GM23248 (cell line): Measurements from ENCODE around the gene FPR2. TPM values are rescaled to one million over a fixed set of nuclear protein-coding genes. Genes with fewer than 3 reads are reported as not detected.
"Not testable (repeated sequence)": the region's sequence is repeated elsewhere in the genome, so short reads cannot be mapped to it uniquely, and the experiment has no call there.

ENCODE experiments used
- DNase-seq: peaks from one replicate; pipeline ENCODE4 v3.0.0-alpha.2; 2015
- H2AFZ ChIP-seq: fragments of 200-600 bp; sonication (generic); 2 replicates; pipeline ENCODE4 v1.6.1; 2016; ENCODE audit warnings: antibody characterized with exemption
- H3F3A ChIP-seq: fragments of 200-600 bp; sonication (generic); 2 replicates; pipeline ENCODE4 v1.6.1; 2016; ENCODE audit warnings: mild to moderate bottlenecking, antibody characterized with exemption, mixed run types; ENCODE audit not compliant: insufficient read depth
- H3K27ac ChIP-seq: fragments of 200-600 bp; sonication (generic); 2 replicates; pipeline ENCODE4 v1.5.1; 2016; ENCODE audit warnings: mild to moderate bottlenecking
- H3K27me3 ChIP-seq: fragments of 200-600 bp; sonication (generic); replicated peaks from 2 replicates; pipeline ENCODE4 v1.6.1; 2016; ENCODE audit warnings: mild to moderate bottlenecking; ENCODE audit not compliant: insufficient read depth
- H3K36me3 ChIP-seq: fragments of 200-600 bp; sonication (generic); 2 replicates; pipeline ENCODE4 v1.6.1; 2016; ENCODE audit warnings: low read depth, mild to moderate bottlenecking
- H3K4me1 ChIP-seq: fragments of 200-600 bp; sonication (generic); 2 replicates; pipeline ENCODE4 v1.6.1; 2016; ENCODE audit warnings: mild to moderate bottlenecking; ENCODE audit not compliant: insufficient read depth
- H3K4me2 ChIP-seq: fragments of 200-600 bp; sonication (generic); one replicate; pipeline ENCODE4 v1.6.1; 2016; ENCODE audit warnings: mild to moderate bottlenecking; ENCODE audit not compliant: unreplicated experiment
- H3K4me3 ChIP-seq: fragments of 200-600 bp; sonication (generic); 2 replicates; pipeline ENCODE4 v1.5.1; 2016; ENCODE audit warnings: mild to moderate bottlenecking
- H3K79me2 ChIP-seq: fragments of 200-600 bp; sonication (generic); 2 replicates; pipeline ENCODE4 v1.6.1; 2016; ENCODE audit warnings: mild to moderate bottlenecking; ENCODE audit not compliant: insufficient read depth
- H3K9ac ChIP-seq: fragments of 200-600 bp; sonication (generic); 2 replicates; pipeline ENCODE4 v1.6.1; 2016; ENCODE audit warnings: mild to moderate bottlenecking
- H3K9me2 ChIP-seq: fragments of 200-600 bp; sonication (generic); 2 replicates; pipeline ENCODE4 v1.6.1; 2016; ENCODE audit warnings: mixed run types, mild to moderate bottlenecking, moderate library complexity; ENCODE audit not compliant: insufficient read depth
- H3K9me3 ChIP-seq: fragments of 200-600 bp; sonication (generic); one replicate; pipeline ENCODE4 v1.6.1; 2017; ENCODE audit warnings: low read depth
- H4K20me1 ChIP-seq: fragments of 200-600 bp; sonication (generic); 2 replicates; pipeline ENCODE4 v1.6.0; 2016; ENCODE audit not compliant: insufficient read depth
- EZH2 ChIP-seq: fragments of 200-600 bp; sonication (generic); IDR thresholded peaks from 2 replicates; pipeline ENCODE4 v1.6.1; 2018; ENCODE audit warnings: antibody characterized with exemption, mild to moderate bottlenecking; ENCODE audit not compliant: insufficient read depth, poor library complexity, severe bottlenecking
- EZH2phosphoT487 ChIP-seq: fragments of 200-600 bp; sonication (generic); IDR thresholded peaks from 2 replicates; pipeline ENCODE4 v1.6.1; 2018; ENCODE audit warnings: antibody characterized with exemption, moderate library complexity, mild to moderate bottlenecking, low read depth; ENCODE audit not compliant: insufficient read depth
- WGBS, 2 experiments: methylation state at CpG; one replicate each; pipeline ENCODE4 v1.1.6; 2015 to 2017; ENCODE audit warnings: low lambda C conversion rate in 2 of 2, low coverage in 1 of 2; ENCODE audit errors: missing lambda C conversion rate in 2 of 2; 5-methylcytosine and 5-hydroxymethylcytosine counted together
- in situ Hi-C: fragments of 300-500 bp; cut with MboI; formaldehyde crosslinking; loops from 2 replicates; pipeline ENCODE4 v1.15.0; 2020
- polyA plus RNA-seq: library from polyadenylated mRNA; unstranded; fragments of >200 nt; fragmentation: Nextera tagmentation; extraction: Ambion mirVana; gene quantifications from 2 replicates; pipeline ENCODE4 v1.2.1, GENCODE V29; 2016
- total RNA-seq: library from RNA; depleted of rRNA; stranded (reverse); fragments of >200 nt; shearing (Covaris generic); gene quantifications from 2 replicates; pipeline ENCODE4 v1.2.3, GENCODE V29; 2014

FPR2 gene
- total and polyA plus RNA-seq, 2 experiments from 2014 or later = not detected

DNA sequence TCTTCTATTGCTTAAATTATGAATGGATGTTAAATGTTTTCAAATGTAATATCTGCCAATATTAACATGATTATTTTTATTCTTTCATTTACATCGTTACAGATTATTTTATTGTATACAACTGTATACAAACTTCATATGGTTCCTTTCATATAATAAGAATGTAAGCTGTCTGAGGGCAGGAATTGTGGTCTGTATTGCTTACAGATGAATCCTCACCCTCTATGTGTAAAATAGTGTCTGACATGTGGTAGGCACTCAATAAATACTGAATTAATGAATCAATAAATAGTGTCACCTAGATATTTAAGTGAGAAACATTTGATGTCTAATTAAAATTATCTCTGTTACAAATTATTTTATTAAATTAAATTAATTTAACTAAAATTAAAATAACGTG lies 41.8 kb downstream of the FPR2 start:
- H3K36me3 ChIP-seq = no peaks in the 10 kb centered on the region
- no peaks in the 10 kb centered on the region for H3K27me3 ChIP-seq
- H3K4me2 ChIP-seq = no peak overlapping the region
- H3K4me3 ChIP-seq = no peak overlapping the region
- H3K4me1 ChIP-seq = peaks cover 19% of the 10 kb centered on the region
- no peaks in the 10 kb centered on the region for H4K20me1 ChIP-seq
- H3K9me2 ChIP-seq = no peaks in the 10 kb centered on the region
- in situ Hi-C loops = no loop called here
- DNase-seq = no peak
- TF ChIP-seq EZH2 (no peak), EZH2phosphoT487 (no peak)
- H3K79me2 ChIP-seq = no peaks in the 10 kb centered on the region
- H3K9ac ChIP-seq = no peak overlapping the region
- H3K9me3 ChIP-seq = no peaks in the 10 kb centered on the region
- no peaks in the 10 kb centered on the region for H3F3A ChIP-seq
- no peak overlapping the region for H2AFZ ChIP-seq
- WGBS, 2 experiments = 47 to 54% methylated on average over 2 of the region's 2 CpGs
- no peak overlapping the region for H3K27ac ChIP-seq

DNA sequence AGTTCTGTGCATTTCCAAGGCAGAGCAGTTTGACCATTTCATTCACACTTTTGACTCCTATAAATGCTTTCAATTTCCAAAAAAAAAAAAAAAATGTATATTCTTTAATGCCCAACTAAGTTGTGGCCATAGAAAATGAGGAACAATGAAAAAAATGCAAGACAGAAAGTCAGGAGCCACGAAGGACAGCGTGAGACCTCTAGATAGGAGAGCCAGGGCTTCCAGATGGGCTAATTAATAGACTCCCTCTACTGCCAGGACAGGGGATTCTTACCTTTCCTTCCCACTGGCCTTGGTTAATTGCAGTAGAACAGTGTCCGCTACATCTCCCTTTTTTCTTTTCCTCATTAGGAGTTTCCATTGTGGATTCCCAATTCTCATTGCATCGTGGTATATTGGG lies 42.5 kb downstream of the FPR2 start:
- no peak overlapping the region for H3K4me2 ChIP-seq
- H3F3A ChIP-seq = peaks cover 5% of the 10 kb centered on the region; the same call in 1 of the 2 replicates
- H3K9ac ChIP-seq = no peak overlapping the region
- H2AFZ ChIP-seq = no peak overlapping the region
- H3K9me3 ChIP-seq = no peaks in the 10 kb centered on the region
- H3K27ac ChIP-seq = no peak overlapping the region
- no peaks in the 10 kb centered on the region for H3K9me2 ChIP-seq
- WGBS, 2 experiments = 73 to 75% methylated on average over 4 of the region's 4 CpGs
- in situ Hi-C loops = no loop called here
- no peaks in the 10 kb centered on the region for H3K27me3 ChIP-seq
- no peaks in the 10 kb centered on the region for H3K36me3 ChIP-seq
- DNase-seq = no peak
- H3K4me3 ChIP-seq = no peak overlapping the region
- no peaks in the 10 kb centered on the region for H3K79me2 ChIP-seq
- TF ChIP-seq EZH2phosphoT487 = no peak
- no peak for TF ChIP-seq EZH2
- no peaks in the 10 kb centered on the region for H4K20me1 ChIP-seq
- H3K4me1 ChIP-seq = peaks cover 25% of the 10 kb centered on the region

DNA sequence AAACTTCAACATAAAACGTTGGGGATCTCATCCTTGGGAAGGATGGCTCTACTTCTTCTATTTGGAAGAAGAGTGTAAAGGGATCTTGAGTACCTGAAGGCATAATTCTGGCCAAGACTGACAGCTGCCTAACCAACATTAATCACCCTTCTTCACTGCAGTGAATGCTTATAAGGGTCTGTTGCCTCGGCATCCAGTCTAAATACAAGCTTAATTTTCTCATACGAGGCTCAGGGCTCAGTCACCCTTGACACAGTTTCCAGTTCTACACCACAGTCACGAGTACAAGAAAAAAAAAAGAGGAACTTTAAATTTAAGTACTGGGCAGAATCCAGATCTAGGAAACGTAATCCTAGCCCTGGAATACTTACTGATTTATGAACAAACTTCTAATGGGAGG lies 43.0 kb downstream of the FPR2 start:
- in situ Hi-C loops = no loop called here
- H3K9ac ChIP-seq = no peak overlapping the region
- TF ChIP-seq EZH2 (no peak), EZH2phosphoT487 (no peak)

DNA sequence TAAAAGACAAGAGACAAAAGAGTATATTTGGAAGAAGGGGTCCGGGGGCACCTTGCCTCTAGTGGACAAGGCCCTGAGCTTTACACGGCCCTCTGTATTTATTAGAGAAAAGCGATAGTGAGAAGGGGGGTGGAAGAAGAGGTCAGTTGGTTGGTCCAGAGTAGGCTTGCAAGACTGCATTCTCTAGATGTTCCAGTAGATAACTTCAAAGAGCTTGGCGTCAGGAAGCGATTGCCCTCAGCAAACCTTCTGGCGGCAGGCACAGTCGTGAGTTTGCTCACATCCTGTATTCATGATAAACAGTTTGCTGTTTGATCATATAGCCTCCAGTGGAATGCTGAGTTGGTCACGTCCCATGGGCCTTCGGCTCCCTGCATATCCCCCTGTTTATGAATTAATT lies 43.8 kb downstream of the FPR2 start:
- H3K9ac ChIP-seq, H3K36me3 ChIP-seq, H3K4me2 ChIP-seq, in situ Hi-C loops, H4K20me1 ChIP-seq, H3K4me3 ChIP-seq, H3K79me2 ChIP-seq, DNase-seq, H3K9me2 ChIP-seq, H3F3A ChIP-seq, H3K9me3 ChIP-seq, H3K27ac ChIP-seq, H2AFZ ChIP-seq, H3K27me3 ChIP-seq: not testable (repeated sequence)
- WGBS, 2 experiments = 88 to 92% methylated on average over 9 of the region's 9 CpGs
- H3K4me1 ChIP-seq = peaks cover 28% of the 10 kb centered on the region

More for the DNA sequence above, 43.0 kb downstream of the FPR2 start:
- H3K4me2 ChIP-seq = no peak overlapping the region
- 25 to 37% methylated on average over 5 of the region's 5 CpGs for WGBS, 2 experiments
- no peaks in the 10 kb centered on the region for H3K79me2 ChIP-seq
- H3K36me3 ChIP-seq = no peaks in the 10 kb centered on the region
- no peak overlapping the region for H2AFZ ChIP-seq
- no peak overlapping the region for H3K4me3 ChIP-seq
- no peaks in the 10 kb centered on the region for H3K27me3 ChIP-seq
- no peak overlapping the region for H3K27ac ChIP-seq
- no peaks in the 10 kb centered on the region for H3K9me2 ChIP-seq
- H3K4me1 ChIP-seq = peaks cover 26% of the 10 kb centered on the region
- no peaks in the 10 kb centered on the region for H3K9me3 ChIP-seq
- H4K20me1 ChIP-seq = no peaks in the 10 kb centered on the region
- DNase-seq = no peak
- H3F3A ChIP-seq = peaks cover 5% of the 10 kb centered on the region; the same call in 1 of the 2 replicates

DNA sequence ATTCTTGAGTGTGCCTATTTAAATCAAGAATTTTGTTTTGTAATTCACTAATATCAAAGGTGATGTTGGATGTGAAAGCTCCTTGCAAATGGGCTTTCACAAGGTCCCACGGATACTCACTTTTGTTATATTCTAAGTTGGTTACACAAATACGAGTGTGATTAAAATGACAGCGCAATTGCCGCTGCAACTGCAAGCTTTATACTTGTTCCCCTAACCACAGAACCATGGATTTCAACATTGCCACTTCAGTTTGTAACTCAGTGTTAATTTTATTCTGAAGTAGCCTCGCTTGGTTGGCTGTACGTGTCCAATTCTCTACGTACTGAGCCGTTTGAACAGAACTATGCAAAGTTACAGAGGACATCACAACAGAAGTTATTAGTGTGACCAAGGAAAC lies 44.4 kb downstream of the FPR2 start:
- H3K4me3 ChIP-seq, H3K79me2 ChIP-seq, H4K20me1 ChIP-seq, H3K4me2 ChIP-seq, DNase-seq, in situ Hi-C loops, H3K9me2 ChIP-seq, H2AFZ ChIP-seq, H3K27me3 ChIP-seq, H3F3A ChIP-seq, H3K27ac ChIP-seq, H3K9me3 ChIP-seq, H3K36me3 ChIP-seq, H3K9ac ChIP-seq: not testable (repeated sequence)
- WGBS, 2 experiments = 85 to 87% methylated on average over 8 of the region's 8 CpGs
- peaks cover 34% of the 10 kb centered on the region for H3K4me1 ChIP-seq

DNA sequence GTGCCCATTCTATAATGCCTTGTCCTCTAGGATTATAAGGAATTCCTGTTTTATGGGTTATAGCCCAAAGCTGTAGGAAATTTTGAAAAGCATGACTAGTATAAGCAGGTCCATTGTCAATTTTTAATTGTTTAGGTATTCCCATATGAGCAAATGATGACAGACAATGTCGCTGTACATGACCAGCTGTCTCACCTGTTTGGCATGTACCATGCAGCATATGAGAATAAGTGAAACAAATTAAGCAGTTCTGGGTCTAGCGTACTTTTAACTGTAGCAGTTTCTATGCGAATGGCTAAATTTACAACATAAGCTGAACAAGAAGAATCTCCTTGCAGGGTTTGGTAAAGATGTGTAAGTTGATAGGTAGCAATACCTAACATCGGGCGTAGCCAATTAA lies 45.6 kb downstream of the FPR2 start:
- H3K9ac ChIP-seq, H3K9me3 ChIP-seq, in situ Hi-C loops, H3F3A ChIP-seq, H3K4me2 ChIP-seq, H3K4me3 ChIP-seq, H3K27ac ChIP-seq, H3K9me2 ChIP-seq, H3K79me2 ChIP-seq, DNase-seq, H2AFZ ChIP-seq, H3K27me3 ChIP-seq, H3K36me3 ChIP-seq, H4K20me1 ChIP-seq: not testable (repeated sequence)
- peaks cover 34% of the 10 kb centered on the region for H3K4me1 ChIP-seq
- 84 to 86% methylated on average over 5 of the region's 5 CpGs for WGBS, 2 experiments
